HEK293 (cell line): ENCODE data around the gene TNMD.

Experiments
- CTCF ChIP-seq: fragments of 450-650 bp; formaldehyde crosslinking; IDR thresholded peaks from 2 replicates; pipeline ENCODE4 v1.5.1; 2016; ENCODE audit warnings: missing biosample characterization, missing genetic modification characterization
- ELK4 ChIP-seq: IDR thresholded peaks from 2 replicates; pipeline ENCODE4 v1.6.1; 2011; ENCODE audit warnings: mild to moderate bottlenecking, low read depth, low read length, borderline replicate concordance
- PRDM10 ChIP-seq: fragments of 450-650 bp; formaldehyde crosslinking; IDR thresholded peaks from 2 replicates; pipeline ENCODE4 v1.5.1; 2016; ENCODE audit warnings: missing biosample characterization, missing genetic modification characterization
- ZBTB49 ChIP-seq: fragments of 450-650 bp; formaldehyde crosslinking; IDR thresholded peaks from 2 replicates; pipeline ENCODE4 v1.5.1; 2016; ENCODE audit warnings: missing biosample characterization, missing genetic modification characterization, low read depth
- ZNF155 ChIP-seq: fragments of 450-650 bp; formaldehyde crosslinking; IDR thresholded peaks from 2 replicates; pipeline ENCODE4 v1.5.1; 2016; ENCODE audit warnings: missing biosample characterization, missing genetic modification characterization
- ZNF23 ChIP-seq: fragments of 450-650 bp; formaldehyde crosslinking; IDR thresholded peaks from 2 replicates; pipeline ENCODE4 v1.5.1; 2016; ENCODE audit warnings: missing biosample characterization, missing genetic modification characterization, borderline replicate concordance

GRCh38 chrX:100635040-100635439, 50.3 kb downstream of the TNMD start:
- TF ChIP-seq CTCF (tag by site-specific recombination) (no peak), PRDM10 (tag by site-specific recombination) (no peak), ZNF23 (tag by site-specific recombination) (no peak), ZBTB49 (no peak), ELK4 (no peak), ZNF155 (tag by site-specific recombination) (no peak)
